Skeletal muscle satellite cell (primary cell): ENCODE measurements around the gene RTP5.

Experiments
- H3K27me3 ChIP-seq: 2 replicates; pipeline ENCODE4 v1.7.0; 2013; ENCODE audit warnings: low read length; ENCODE audit not compliant: control insufficient read depth, insufficient read depth
- H3K36me3 ChIP-seq: 2 replicates; pipeline ENCODE4 v1.7.0; 2013; ENCODE audit warnings: mild to moderate bottlenecking, control low read depth, low read length; ENCODE audit not compliant: insufficient read depth
- H3K4me1 ChIP-seq: 2 replicates; pipeline ENCODE4 v1.7.0; 2013; ENCODE audit warnings: low read length; ENCODE audit not compliant: control insufficient read depth, insufficient read depth
- H3K4me2 ChIP-seq: 2 replicates; pipeline ENCODE4 v1.7.0; 2013; ENCODE audit warnings: mild to moderate bottlenecking, low read length
- H3K4me3 ChIP-seq: 2 replicates; pipeline ENCODE4 v1.7.0; 2013; ENCODE audit warnings: low read length
- H3K9ac ChIP-seq: 2 replicates; pipeline ENCODE4 v1.7.0; 2013; ENCODE audit warnings: mild to moderate bottlenecking, low read depth, low read length, moderate library complexity
- H3K9me3 ChIP-seq: replicated peaks from 2 replicates; pipeline ENCODE4 v1.7.0; 2013; ENCODE audit warnings: mild to moderate bottlenecking, control low read depth, low read length

Gene RTP5

DNA sequence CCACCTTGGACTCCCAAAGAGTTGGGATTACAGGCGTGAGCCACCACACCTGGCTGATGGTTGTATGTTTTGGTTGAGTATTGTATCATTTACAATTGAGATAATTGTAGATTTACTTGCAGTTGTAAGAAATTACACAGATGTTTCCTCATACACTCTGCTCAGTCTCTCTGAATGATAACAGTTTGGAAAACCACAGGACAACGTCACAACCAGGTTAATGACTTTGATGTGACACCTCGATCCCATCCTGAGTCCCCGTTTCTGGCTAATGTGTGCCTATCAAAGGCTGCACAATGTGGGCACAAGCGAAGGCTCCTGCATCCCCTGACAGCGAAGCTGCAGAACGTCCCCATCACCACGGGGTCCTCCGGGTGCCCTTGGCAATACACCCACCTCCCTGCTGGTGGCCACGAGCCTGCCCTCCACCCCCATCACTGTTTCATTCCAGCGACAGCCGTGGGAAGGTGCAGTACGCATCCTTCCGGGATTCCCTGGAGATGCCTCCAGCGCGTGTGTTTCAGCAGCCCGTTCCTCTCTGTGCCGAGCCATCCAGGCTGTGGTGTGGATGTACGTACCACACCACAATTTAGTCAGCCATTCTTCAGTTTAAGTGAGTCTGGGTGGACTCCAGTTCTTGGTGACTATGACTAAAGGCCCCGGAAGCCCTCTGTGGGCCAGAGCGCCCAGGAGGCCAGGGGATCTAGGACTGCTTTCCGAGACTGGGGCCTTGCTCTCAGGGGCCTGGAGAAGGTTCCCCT lies 6.6 kb upstream of the RTP5 start:
- Histone ChIP-seq H3K27me3 (peaks cover 21% of the 10 kb centered on the region), H3K9ac (no peak overlapping the region), H3K4me2 (peak overlapping the region; percentile 74), H3K4me3 (peak overlapping the region; percentile 24), H3K36me3 (no peaks in the 10 kb centered on the region), H3K9me3 (no peaks in the 10 kb centered on the region), H3K4me1 (peaks cover 16% of the 10 kb centered on the region)

GRCh38 chr2:241863536-241863954 lies 6.0 kb upstream of the RTP5 start:
- Histone ChIP-seq H3K9ac (no peak overlapping the region), H3K36me3 (no peaks in the 10 kb centered on the region), H3K4me1 (peaks cover 16% of the 10 kb centered on the region), H3K9me3 (no peaks in the 10 kb centered on the region), H3K27me3 (peaks cover 27% of the 10 kb centered on the region), H3K4me2 (peak overlapping the region; percentile 74), H3K4me3 (peak overlapping the region; percentile 24)

- H3K4me1 ChIP-seq = peaks cover 14% of the 10 kb centered on the region
- H3K36me3 ChIP-seq = no peaks in the 10 kb centered on the region
- no peak overlapping the region for H3K9ac ChIP-seq
- peaks cover 30% of the 10 kb centered on the region for H3K27me3 ChIP-seq
- no peak overlapping the region for H3K4me3 ChIP-seq
- no peak overlapping the region for H3K4me2 ChIP-seq
- H3K9me3 ChIP-seq = no peaks in the 10 kb centered on the region
Observed at GRCh38 chr2:241864168-241864849, 5.2 kb upstream of the RTP5 start.

- Histone ChIP-seq H3K4me3 (no peak overlapping the region), H3K27me3 (peaks cover 30% of the 10 kb centered on the region), H3K4me2 (no peak overlapping the region), H3K36me3 (no peaks in the 10 kb centered on the region), H3K4me1 (peaks cover 9% of the 10 kb centered on the region), H3K9ac (no peak overlapping the region), H3K9me3 (no peaks in the 10 kb centered on the region)
Observed at GRCh38 chr2:241864850-241865213, 4.7 kb upstream of the RTP5 start.

GRCh38 chr2:241865416-241865956 lies 4.0 kb upstream of the RTP5 start:
- Histone ChIP-seq H3K9me3 (no peaks in the 10 kb centered on the region), H3K36me3 (no peaks in the 10 kb centered on the region), H3K27me3 (peaks cover 36% of the 10 kb centered on the region), H3K4me2 (no peak overlapping the region), H3K9ac (no peak overlapping the region), H3K4me1 (peaks cover 4% of the 10 kb centered on the region), H3K4me3 (no peak overlapping the region)

DNA sequence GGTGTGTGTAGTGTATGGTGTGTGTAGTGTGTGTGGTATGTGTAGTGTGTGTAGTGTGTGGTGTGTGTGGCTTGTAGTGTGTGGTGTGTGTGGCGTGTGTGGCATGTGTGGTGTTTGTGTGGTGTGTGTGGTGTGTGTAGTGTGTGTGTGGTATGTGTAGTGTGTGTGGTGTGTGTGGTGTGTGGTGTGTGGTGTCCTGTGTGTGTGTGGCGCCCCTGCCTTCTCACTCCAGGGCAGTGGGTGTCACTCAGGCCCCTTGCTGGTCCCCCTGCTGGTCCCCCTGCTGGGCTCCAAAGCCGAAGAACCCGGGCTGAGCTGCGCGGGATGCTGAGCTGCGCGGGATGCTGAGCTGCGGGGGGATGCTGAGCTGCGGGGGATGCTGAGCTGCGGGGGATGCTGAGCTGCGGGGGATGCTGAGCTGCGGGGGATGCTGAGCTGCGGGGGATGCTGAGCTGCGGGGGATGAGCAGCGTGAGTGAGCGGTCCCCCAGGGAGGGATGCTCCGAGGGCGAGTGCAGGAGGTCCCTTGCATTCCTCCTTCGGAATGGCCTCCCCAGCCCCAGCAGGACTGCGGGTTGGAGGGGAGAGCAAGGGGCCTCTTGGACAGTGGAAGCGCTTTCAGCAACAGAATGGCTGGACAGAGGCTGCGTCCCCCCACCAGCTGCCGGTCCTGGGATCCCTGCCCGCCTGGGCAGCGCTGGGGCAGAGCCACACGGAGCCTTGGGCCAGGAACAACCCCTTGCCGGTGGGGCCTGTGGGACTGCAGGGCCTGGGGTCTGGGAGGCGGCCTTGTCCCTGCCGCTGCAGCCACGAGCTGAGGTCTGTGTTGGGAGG lies 3.4 kb upstream of the RTP5 start:
- no peak overlapping the region for H3K4me3 ChIP-seq
- H3K4me1 ChIP-seq = peaks cover 6% of the 10 kb centered on the region
- no peaks in the 10 kb centered on the region for H3K36me3 ChIP-seq
- H3K27me3 ChIP-seq = peaks cover 43% of the 10 kb centered on the region
- H3K9me3 ChIP-seq = no peaks in the 10 kb centered on the region
- no peak overlapping the region for H3K9ac ChIP-seq
- H3K4me2 ChIP-seq = no peak overlapping the region

DNA sequence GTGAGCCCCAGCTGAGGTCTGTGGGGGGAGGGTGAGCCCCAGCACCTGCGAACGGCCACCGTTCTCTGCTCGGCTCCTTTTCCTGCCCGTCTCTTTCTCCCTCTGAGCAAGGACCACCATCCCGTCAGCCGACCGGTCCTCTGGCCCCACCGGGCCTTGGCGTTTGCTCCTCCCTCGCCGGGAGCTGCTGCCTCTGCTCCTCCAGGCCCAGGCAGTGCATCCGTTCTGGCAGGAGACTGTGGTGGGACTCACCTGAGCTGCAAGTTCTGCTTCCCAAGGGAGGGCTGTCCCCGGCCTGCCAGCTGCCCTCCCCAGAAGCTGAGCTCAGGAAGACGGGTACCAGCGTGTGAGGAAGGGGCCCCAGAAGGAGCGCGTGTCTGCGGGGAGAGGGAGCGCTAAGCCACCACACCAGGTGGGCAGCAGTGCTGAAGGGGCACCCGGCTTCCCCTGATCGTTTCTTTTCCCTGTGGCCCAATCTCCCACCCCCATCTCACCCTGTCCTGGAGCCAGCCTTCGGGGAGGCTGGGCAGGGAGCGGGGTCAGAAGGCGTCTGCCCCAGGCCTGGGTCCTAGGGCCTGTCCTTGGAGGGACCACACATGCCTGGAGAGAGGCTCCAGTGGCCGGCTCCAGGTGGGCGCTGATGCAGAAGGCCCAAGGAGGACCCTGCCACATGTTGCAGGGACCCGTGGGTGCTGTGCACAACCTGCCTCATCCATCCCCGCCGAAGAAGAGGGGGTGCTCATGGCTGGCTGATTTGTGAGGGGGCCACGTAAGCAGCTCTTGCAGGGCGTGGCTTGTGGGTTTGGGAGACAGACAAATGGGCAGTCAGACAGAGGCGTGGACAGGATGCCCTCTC lies 2.5 kb upstream of the RTP5 start:
- no peak overlapping the region for H3K4me3 ChIP-seq
- H3K9ac ChIP-seq = no peak overlapping the region
- peaks cover 6% of the 10 kb centered on the region for H3K4me1 ChIP-seq
- H3K27me3 ChIP-seq = peaks cover 43% of the 10 kb centered on the region
- no peaks in the 10 kb centered on the region for H3K36me3 ChIP-seq
- H3K9me3 ChIP-seq = no peaks in the 10 kb centered on the region
- no peak overlapping the region for H3K4me2 ChIP-seq

DNA sequence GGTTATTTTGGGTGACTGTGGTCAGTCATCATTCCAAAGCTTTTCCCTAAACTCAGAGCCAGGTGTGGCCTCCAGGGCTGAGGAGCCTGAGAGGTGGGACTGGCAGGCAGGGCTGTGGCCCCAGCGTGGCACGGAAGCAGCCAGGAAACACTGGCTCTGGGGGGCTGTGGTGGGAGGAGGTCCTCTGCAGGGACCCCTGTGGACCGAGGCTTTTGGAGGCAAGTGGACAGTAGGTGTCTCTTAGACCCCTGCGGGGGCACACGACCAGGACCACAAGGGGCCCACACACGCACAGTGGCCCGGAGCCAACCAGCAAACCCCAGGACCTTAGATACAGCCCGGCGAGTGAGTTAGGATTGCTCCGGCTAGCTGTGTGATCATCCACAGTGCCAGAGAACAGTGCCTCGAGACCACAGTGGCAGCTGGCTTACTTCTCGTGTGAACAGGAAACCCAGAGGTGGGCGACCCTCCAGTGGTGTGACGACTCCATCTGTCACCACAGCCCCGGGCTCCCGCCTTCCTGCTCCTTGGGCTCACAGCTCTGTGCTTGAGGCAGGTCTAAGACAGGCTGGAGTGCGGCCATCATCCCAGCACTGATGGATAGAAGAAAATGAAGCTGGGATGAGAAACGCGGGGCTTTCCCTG lies 1.6 kb upstream of the RTP5 start:
- peaks cover 43% of the 10 kb centered on the region for H3K27me3 ChIP-seq
- H3K9me3 ChIP-seq = no peaks in the 10 kb centered on the region
- peaks cover 6% of the 10 kb centered on the region for H3K4me1 ChIP-seq
- H3K9ac ChIP-seq = no peak overlapping the region
- H3K4me3 ChIP-seq = no peak overlapping the region
- H3K4me2 ChIP-seq = no peak overlapping the region
- no peaks in the 10 kb centered on the region for H3K36me3 ChIP-seq

DNA sequence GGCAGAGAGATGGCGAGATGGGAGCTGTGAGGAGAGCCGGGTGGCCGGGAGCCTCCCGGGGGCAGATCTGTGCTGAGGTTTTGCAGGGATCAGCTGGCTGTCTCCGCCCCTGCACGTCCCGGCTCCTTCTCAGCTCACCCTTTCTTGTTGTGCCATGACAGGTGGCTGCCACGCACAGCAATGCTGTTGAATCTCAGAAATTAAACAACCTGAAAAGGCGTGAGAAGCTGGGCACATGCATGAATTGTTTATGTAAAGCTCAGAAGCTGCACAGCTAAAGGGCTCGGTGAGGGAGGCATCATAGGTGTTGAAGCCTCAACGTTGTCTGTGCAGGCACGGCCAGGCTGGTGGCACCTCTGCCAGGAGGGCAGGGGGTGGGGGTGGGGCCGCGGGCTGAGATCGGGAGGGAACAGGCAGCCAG lies 858 bp upstream of the RTP5 start:
- H3K4me1 ChIP-seq = peaks cover 3% of the 10 kb centered on the region
- H3K4me3 ChIP-seq = no peak overlapping the region
- peaks cover 43% of the 10 kb centered on the region for H3K27me3 ChIP-seq
- no peaks in the 10 kb centered on the region for H3K36me3 ChIP-seq
- H3K9ac ChIP-seq = no peak overlapping the region
- no peaks in the 10 kb centered on the region for H3K9me3 ChIP-seq
- no peak overlapping the region for H3K4me2 ChIP-seq

GRCh38 chr2:241870081-241870541 lies 582 bp downstream of the RTP5 start:
- peaks cover 43% of the 10 kb centered on the region for H3K27me3 ChIP-seq
- H3K4me1 ChIP-seq = peaks cover 3% of the 10 kb centered on the region
- H3K4me3 ChIP-seq = no peak overlapping the region
- H3K36me3 ChIP-seq = no peaks in the 10 kb centered on the region
- H3K9me3 ChIP-seq = no peaks in the 10 kb centered on the region
- no peak overlapping the region for H3K9ac ChIP-seq
- H3K4me2 ChIP-seq = no peak overlapping the region
